Measurements from ENCODE around the gene ITGB2.
A peak's percentile ranks its signal among the peaks of the same experiment; 100 is the strongest.

Gene ITGB2

GRCh38 chr21:44871576-44872269, 49.0 kb downstream of the ITGB2 start:
- Histone ChIP-seq H3K4me1 (peaks cover 84% of the 10 kb centered on the region), H3K4me2 (peak overlapping the region; percentile 96), H3K9ac (peak overlapping the region; percentile 90), H3K9me3 (no peaks in the 10 kb centered on the region), H3K27ac (no peak overlapping the region), H3K36me3 (peaks cover 24% of the 10 kb centered on the region; the same call in 1 of the 2 replicates), H3K4me3 (peak overlapping the region; percentile 85), H4K20me1 (peaks cover 64% of the 10 kb centered on the region), H3K27me3 (peaks cover 12% of the 10 kb centered on the region; the same call in 1 of the 2 replicates)
- no peak for TF ChIP-seq Cebpa-rat (IDR thresholded peaks at IDR 0.05)

- Histone ChIP-seq H3K4me2 (peak overlapping the region; percentile 96), H3K4me1 (peaks cover 88% of the 10 kb centered on the region), H3K27ac (no peak overlapping the region), H3K4me3 (peak overlapping the region; percentile 85; the same call in 1 of the 2 replicates), H4K20me1 (peaks cover 72% of the 10 kb centered on the region), H3K27me3 (peaks cover 12% of the 10 kb centered on the region; the same call in 1 of the 2 replicates), H3K36me3 (peaks cover 25% of the 10 kb centered on the region; the same call in 1 of the 2 replicates), H3K9ac (peak overlapping the region; percentile 90; the same call in 1 of the 2 replicates), H3K9me3 (no peaks in the 10 kb centered on the region)
- no peak for TF ChIP-seq Cebpa-rat (IDR thresholded peaks at IDR 0.05)
These were observed 49.8 kb downstream of the ITGB2 start for GRCh38 chr21:44870748-44871495.

- Histone ChIP-seq H3K4me1 (peaks cover 88% of the 10 kb centered on the region), H3K9ac (no peak overlapping the region), H4K20me1 (peaks cover 81% of the 10 kb centered on the region), H3K27ac (no peak overlapping the region), H3K27me3 (peaks cover 11% of the 10 kb centered on the region; the same call in 1 of the 2 replicates), H3K4me2 (peak overlapping the region; percentile 96; the same call in 1 of the 2 replicates), H3K36me3 (peaks cover 28% of the 10 kb centered on the region), H3K9me3 (no peaks in the 10 kb centered on the region), H3K4me3 (no peak overlapping the region)
- no peak for TF ChIP-seq Cebpa-rat (IDR thresholded peaks at IDR 0.05)
These were observed 50.6 kb downstream of the ITGB2 start for GRCh38 chr21:44869781-44870747.

- H3K9me3 ChIP-seq: no peaks in the 10 kb centered on the region
- peaks cover 42% of the 10 kb centered on the region for H3K36me3 ChIP-seq
- peaks cover 83% of the 10 kb centered on the region for H3K4me1 ChIP-seq
- no peak overlapping the region for H3K27ac ChIP-seq
- H3K4me2 ChIP-seq: peak overlapping the region; percentile 67
- TF ChIP-seq Cebpa-rat (IDR thresholded peaks at IDR 0.05): no peak
- H3K27me3 ChIP-seq: no peaks in the 10 kb centered on the region; the same call in 1 of the 2 replicates
- no peak overlapping the region for H3K4me3 ChIP-seq
- H3K9ac ChIP-seq: no peak overlapping the region
- peaks cover 95% of the 10 kb centered on the region for H4K20me1 ChIP-seq
These were observed 52.0 kb downstream of the ITGB2 start for GRCh38 chr21:44868707-44869106.

- peak overlapping the region; percentile 67 for H3K4me2 ChIP-seq
- peaks cover 47% of the 10 kb centered on the region for H3K36me3 ChIP-seq
- TF ChIP-seq Cebpa-rat (IDR thresholded peaks at IDR 0.05): no peak
- H4K20me1 ChIP-seq: peaks cover 100% of the 10 kb centered on the region
- H3K27me3 ChIP-seq: no peaks in the 10 kb centered on the region; the same call in 1 of the 2 replicates
- H3K9me3 ChIP-seq: no peaks in the 10 kb centered on the region
- no peak overlapping the region for H3K27ac ChIP-seq
- H3K9ac ChIP-seq: no peak overlapping the region
- no peak overlapping the region for H3K4me3 ChIP-seq
- H3K4me1 ChIP-seq: peaks cover 83% of the 10 kb centered on the region
These were observed 52.5 kb downstream of the ITGB2 start for GRCh38 chr21:44867999-44868700.

- H3K9me3 ChIP-seq: no peaks in the 10 kb centered on the region
- H3K4me3 ChIP-seq: no peak overlapping the region
- H3K4me1 ChIP-seq: peaks cover 80% of the 10 kb centered on the region
- no peak overlapping the region for H3K27ac ChIP-seq
- H4K20me1 ChIP-seq: peaks cover 100% of the 10 kb centered on the region
- peak overlapping the region; percentile 83; the same call in 1 of the 2 replicates for H3K4me2 ChIP-seq
- H3K9ac ChIP-seq: no peak overlapping the region
- no peaks in the 10 kb centered on the region; the same call in 1 of the 2 replicates for H3K27me3 ChIP-seq
- H3K36me3 ChIP-seq: peaks cover 54% of the 10 kb centered on the region
- no peak for TF ChIP-seq Cebpa-rat (IDR thresholded peaks at IDR 0.05)
These were observed 53.2 kb downstream of the ITGB2 start for GRCh38 chr21:44867464-44867863.

GRCh38 chr21:44866780-44867179, 53.9 kb downstream of the ITGB2 start:
- Histone ChIP-seq H3K9me3 (no peaks in the 10 kb centered on the region), H3K4me1 (peaks cover 74% of the 10 kb centered on the region), H3K36me3 (peaks cover 61% of the 10 kb centered on the region), H3K4me3 (no peak overlapping the region), H3K27me3 (no peaks in the 10 kb centered on the region; the same call in 1 of the 2 replicates), H3K9ac (no peak overlapping the region), H3K27ac (no peak overlapping the region), H3K4me2 (peak overlapping the region; percentile 83), H4K20me1 (peaks cover 100% of the 10 kb centered on the region)
- no peak for TF ChIP-seq Cebpa-rat (IDR thresholded peaks at IDR 0.05)

GRCh38 chr21:44865561-44866280, 55.0 kb downstream of the ITGB2 start:
- Histone ChIP-seq H3K4me3 (no peak overlapping the region), H3K27ac (peak overlapping the region; percentile 18; the same call in 1 of the 2 replicates), H3K27me3 (no peaks in the 10 kb centered on the region), H3K4me2 (peak overlapping the region; percentile 83), H3K36me3 (peaks cover 71% of the 10 kb centered on the region), H4K20me1 (peaks cover 100% of the 10 kb centered on the region), H3K4me1 (peaks cover 63% of the 10 kb centered on the region), H3K9ac (no peak overlapping the region), H3K9me3 (no peaks in the 10 kb centered on the region)
- TF ChIP-seq Cebpa-rat (IDR thresholded peaks at IDR 0.05): no peak
